HEK293T (cell line): ENCODE data around the gene PRDM11.

Source experiments
- BHLHE40 ChIP-seq: fragments of 450-650 bp; IDR thresholded peaks from 2 replicates; pipeline ENCODE4 v1.6.1; 2016; ENCODE audit warnings: mild to moderate bottlenecking, moderate library complexity, borderline replicate concordance
- ELF4 ChIP-seq: fragments of 450-650 bp; IDR thresholded peaks from 2 replicates; pipeline ENCODE4 v1.6.1; 2017; ENCODE audit warnings: antibody characterized with exemption
- FOXK2 ChIP-seq: fragments of 450-650 bp; IDR thresholded peaks from 2 replicates; pipeline ENCODE4 v1.6.1; 2016; ENCODE audit warnings: mild to moderate bottlenecking
- FOXM1 ChIP-seq: fragments of 450-650 bp; IDR thresholded peaks from 2 replicates; pipeline ENCODE4 v1.6.1; 2017; ENCODE audit warnings: mild to moderate bottlenecking, borderline replicate concordance
- HDGF ChIP-seq: fragments of 450-650 bp; IDR thresholded peaks from 2 replicates; pipeline ENCODE4 v1.6.1; 2017; ENCODE audit warnings: antibody characterized with exemption, borderline replicate concordance
- L3MBTL2 ChIP-seq: fragments of 450-650 bp; conservative IDR thresholded peaks from 2 replicates; pipeline ENCODE4 v1.6.1; 2016; ENCODE audit warnings: mild to moderate bottlenecking
- LEF1 ChIP-seq: fragments of 450-650 bp; IDR thresholded peaks from 2 replicates; pipeline ENCODE4 v1.6.1; 2017; ENCODE audit warnings: mild to moderate bottlenecking, borderline replicate concordance
- NFRKB ChIP-seq: fragments of 450-650 bp; IDR thresholded peaks from 2 replicates; pipeline ENCODE4 v1.6.1; 2016; ENCODE audit warnings: mild to moderate bottlenecking, moderate library complexity
- PKNOX1 ChIP-seq: fragments of 450-650 bp; IDR thresholded peaks from 2 replicates; pipeline ENCODE4 v1.6.1; 2016
- SP1 ChIP-seq: fragments of 450-650 bp; IDR thresholded peaks from 2 replicates; pipeline ENCODE4 v1.6.1; 2017
- SUZ12 ChIP-seq: fragments of 450-650 bp; IDR thresholded peaks from 2 replicates; pipeline ENCODE4 v1.6.1; 2016; ENCODE audit warnings: mild to moderate bottlenecking
- TARDBP ChIP-seq: fragments of 450-650 bp; IDR thresholded peaks from 2 replicates; pipeline ENCODE4 v1.6.1; 2016
- ZNF384 ChIP-seq: fragments of 450-650 bp; IDR thresholded peaks from 2 replicates; pipeline ENCODE4 v1.6.1; 2016

GRCh38 chr11:45280449-45280848 is 134.0 kb downstream of the PRDM11 start:
- TF ChIP-seq FOXK2 (no peak), SUZ12 (no peak), LEF1 (no peak), NFRKB (no peak), SP1 (no peak), ZNF384 (no peak), FOXM1 (no peak), PKNOX1 (no peak), HDGF (no peak), L3MBTL2 (no peak), BHLHE40 (no peak), TARDBP (no peak), ELF4 (no peak)
